ENCODE results near the gene LCA5.
"Not testable (repeated sequence)": the region's sequence is repeated elsewhere in the genome, so short reads cannot be mapped to it uniquely, and the experiment has no call there.

The LCA5 gene

GRCh38 chr6:79546186-79546585, 9.0 kb upstream of the LCA5 start:
- peaks cover 12% of the 10 kb centered on the region for H3K4me1 Mint-ChIP-seq
- no peaks in the 10 kb centered on the region for H3K27me3 Mint-ChIP-seq
- no peak for ATAC-seq
- no peak overlapping the region for H3K27ac Mint-ChIP-seq
- H3K9me3 Mint-ChIP-seq: no peaks in the 10 kb centered on the region
- no peaks in the 10 kb centered on the region for H3K36me3 Mint-ChIP-seq
- no peak overlapping the region for H3K4me3 Mint-ChIP-seq

GRCh38 chr6:79544939-79545450, 7.8 kb upstream of the LCA5 start:
- no peak overlapping the region for H3K27ac Mint-ChIP-seq
- peak; percentile 69 for ATAC-seq

GRCh38 chr6:79544299-79544927, 7.2 kb upstream of the LCA5 start:
- H3K27me3 Mint-ChIP-seq: no peaks in the 10 kb centered on the region
- H3K4me3 Mint-ChIP-seq: no peak overlapping the region
- H3K9me3 Mint-ChIP-seq: no peaks in the 10 kb centered on the region
- no peak for ATAC-seq
- no peak overlapping the region for H3K27ac Mint-ChIP-seq
- no peaks in the 10 kb centered on the region for H3K36me3 Mint-ChIP-seq
- peaks cover 12% of the 10 kb centered on the region for H3K4me1 Mint-ChIP-seq

More at GRCh38 chr6:79544939-79545450, 7.8 kb upstream of the LCA5 start:
- Mint-ChIP-seq H3K9me3 (no peaks in the 10 kb centered on the region), H3K36me3 (no peaks in the 10 kb centered on the region), H3K27me3 (no peaks in the 10 kb centered on the region), H3K4me3 (peak overlapping the region; percentile 51), H3K4me1 (peaks cover 12% of the 10 kb centered on the region)

- no peaks in the 10 kb centered on the region for H3K27me3 Mint-ChIP-seq
- no peak overlapping the region for H3K4me3 Mint-ChIP-seq
- ATAC-seq: no peak
- H3K36me3 Mint-ChIP-seq: no peaks in the 10 kb centered on the region
- H3K27ac Mint-ChIP-seq: no peak overlapping the region
- peaks cover 12% of the 10 kb centered on the region for H3K4me1 Mint-ChIP-seq
- no peaks in the 10 kb centered on the region for H3K9me3 Mint-ChIP-seq
Measured at GRCh38 chr6:79543886-79544285, 6.7 kb upstream of the LCA5 start.

- no peak for ATAC-seq
- Mint-ChIP-seq H3K27me3 (no peaks in the 10 kb centered on the region), H3K36me3 (no peaks in the 10 kb centered on the region)
Measured at GRCh38 chr6:79543411-79543810, 6.2 kb upstream of the LCA5 start.

GRCh38 chr6:79538106-79538971, 1.1 kb upstream of the LCA5 start:
- Mint-ChIP-seq H3K4me3 (no peak overlapping the region), H3K27ac (no peak overlapping the region), H3K9me3 (no peaks in the 10 kb centered on the region), H3K36me3 (no peaks in the 10 kb centered on the region), H3K27me3 (peaks cover 9% of the 10 kb centered on the region), H3K4me1 (no peaks in the 10 kb centered on the region)
- no peak for ATAC-seq

More at GRCh38 chr6:79543411-79543810, 6.2 kb upstream of the LCA5 start:
- Mint-ChIP-seq H3K4me1 (peaks cover 12% of the 10 kb centered on the region), H3K9me3 (no peaks in the 10 kb centered on the region), H3K27ac (no peak overlapping the region), H3K4me3 (no peak overlapping the region)

- H3K27ac Mint-ChIP-seq: no peak overlapping the region
- H3K4me3 Mint-ChIP-seq: no peak overlapping the region
- peaks cover 9% of the 10 kb centered on the region for H3K27me3 Mint-ChIP-seq
- H3K4me1 Mint-ChIP-seq: no peaks in the 10 kb centered on the region
- ATAC-seq: no peak
- H3K36me3 Mint-ChIP-seq: no peaks in the 10 kb centered on the region
- no peaks in the 10 kb centered on the region for H3K9me3 Mint-ChIP-seq
Measured at GRCh38 chr6:79536585-79536953, 661 bp downstream of the LCA5 start.

- not testable (repeated sequence) for H3K27ac Mint-ChIP-seq, H3K27me3 Mint-ChIP-seq, ATAC-seq, H3K9me3 Mint-ChIP-seq, H3K4me3 Mint-ChIP-seq, H3K4me1 Mint-ChIP-seq, H3K36me3 Mint-ChIP-seq
Measured at GRCh38 chr6:79529567-79529966, 7.7 kb downstream of the LCA5 start.

DNA sequence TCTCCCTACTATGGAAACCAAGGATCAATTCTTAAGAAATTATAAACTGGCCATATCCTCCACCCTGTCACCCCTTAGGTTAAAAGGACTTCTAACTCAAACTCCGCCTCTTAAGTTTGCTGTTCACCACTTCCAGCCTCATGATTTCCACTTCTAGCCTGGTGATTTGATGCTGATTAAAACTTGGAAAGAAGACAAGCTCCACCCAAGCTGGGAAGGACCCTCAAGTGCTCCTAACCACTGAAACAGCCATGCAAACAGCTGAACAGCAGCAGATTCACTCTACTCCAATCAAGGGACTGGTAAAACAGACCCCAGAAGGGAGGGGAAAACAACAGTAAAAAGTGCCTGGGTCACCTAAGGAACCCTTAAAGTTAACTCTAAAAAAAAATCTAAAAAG, 10.3 kb downstream of the LCA5 start:
- no peak overlapping the region for H3K4me3 Mint-ChIP-seq
- no peak for ATAC-seq
- H3K27ac Mint-ChIP-seq: no peak overlapping the region
- no peaks in the 10 kb centered on the region for H3K4me1 Mint-ChIP-seq
- H3K9me3 Mint-ChIP-seq: peaks cover 3% of the 10 kb centered on the region
- no peaks in the 10 kb centered on the region for H3K36me3 Mint-ChIP-seq
- no peaks in the 10 kb centered on the region for H3K27me3 Mint-ChIP-seq

DNA sequence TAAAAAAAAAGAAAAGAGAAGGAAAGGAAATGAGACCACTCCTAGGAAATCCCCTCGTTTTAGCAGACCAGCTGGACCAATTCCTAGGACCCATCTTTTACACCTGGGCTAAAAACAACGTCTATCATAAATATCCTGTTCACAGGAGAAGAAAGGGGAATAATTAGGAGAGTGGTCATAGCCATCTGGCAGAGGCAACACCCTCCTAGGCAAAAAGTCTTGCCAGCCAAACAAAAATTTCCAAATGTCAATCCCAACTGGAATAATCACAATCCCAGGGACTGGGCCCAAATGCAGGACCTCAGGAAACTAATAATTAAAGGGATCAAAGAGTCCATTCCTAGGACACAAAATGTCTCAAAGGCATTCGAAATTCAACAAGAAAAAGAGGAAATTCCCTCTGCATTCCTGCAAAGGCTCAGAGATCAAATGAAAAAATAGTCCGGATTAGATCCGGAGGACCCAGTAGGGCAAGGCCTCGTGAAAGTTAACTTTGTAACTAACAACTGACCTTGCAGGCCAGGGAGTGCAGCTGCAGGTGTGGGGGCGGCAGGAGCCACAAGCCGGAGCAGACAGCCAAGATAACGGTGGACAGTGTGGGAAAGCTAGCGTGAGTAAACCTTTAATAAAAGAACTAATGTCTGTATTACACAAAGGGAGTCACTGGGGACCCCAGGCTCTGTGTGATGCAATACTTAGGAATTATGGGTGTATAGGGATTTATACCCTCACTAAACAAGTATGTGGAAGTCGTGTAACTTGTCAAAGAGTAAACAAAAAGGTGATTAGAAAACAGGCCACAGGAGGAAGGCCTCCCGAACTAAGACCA, 11.7 kb downstream of the LCA5 start:
- H3K36me3 Mint-ChIP-seq: no peaks in the 10 kb centered on the region
- H3K9me3 Mint-ChIP-seq: peaks cover 3% of the 10 kb centered on the region
- H3K27me3 Mint-ChIP-seq: no peaks in the 10 kb centered on the region
- H3K4me1 Mint-ChIP-seq: no peaks in the 10 kb centered on the region
- H3K27ac Mint-ChIP-seq: no peak overlapping the region
- no peak for ATAC-seq
- H3K4me3 Mint-ChIP-seq: no peak overlapping the region

DNA sequence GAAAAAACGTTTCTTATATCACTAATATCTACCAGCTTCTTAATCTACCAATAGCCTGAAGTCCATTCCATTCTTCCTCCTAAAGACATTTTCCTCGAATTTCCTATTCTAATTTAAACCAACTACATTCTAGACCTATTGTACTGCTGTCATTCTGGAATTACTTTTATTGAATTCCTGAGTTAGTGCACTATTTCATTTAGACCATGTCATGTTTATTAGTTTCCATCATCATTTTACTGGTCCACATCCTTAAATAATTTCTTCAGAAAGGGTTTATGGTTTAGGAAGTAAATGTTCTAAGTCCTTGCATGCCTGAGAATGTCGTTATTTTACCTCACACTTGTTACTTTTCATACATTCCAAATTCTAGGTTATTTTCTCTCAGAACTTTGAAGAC, 13.2 kb downstream of the LCA5 start:
- no peaks in the 10 kb centered on the region for H3K36me3 Mint-ChIP-seq
- no peak overlapping the region for H3K27ac Mint-ChIP-seq
- H3K9me3 Mint-ChIP-seq: peaks cover 3% of the 10 kb centered on the region
- no peak overlapping the region for H3K4me3 Mint-ChIP-seq
- H3K4me1 Mint-ChIP-seq: no peaks in the 10 kb centered on the region
- H3K27me3 Mint-ChIP-seq: no peaks in the 10 kb centered on the region
- ATAC-seq: no peak

DNA sequence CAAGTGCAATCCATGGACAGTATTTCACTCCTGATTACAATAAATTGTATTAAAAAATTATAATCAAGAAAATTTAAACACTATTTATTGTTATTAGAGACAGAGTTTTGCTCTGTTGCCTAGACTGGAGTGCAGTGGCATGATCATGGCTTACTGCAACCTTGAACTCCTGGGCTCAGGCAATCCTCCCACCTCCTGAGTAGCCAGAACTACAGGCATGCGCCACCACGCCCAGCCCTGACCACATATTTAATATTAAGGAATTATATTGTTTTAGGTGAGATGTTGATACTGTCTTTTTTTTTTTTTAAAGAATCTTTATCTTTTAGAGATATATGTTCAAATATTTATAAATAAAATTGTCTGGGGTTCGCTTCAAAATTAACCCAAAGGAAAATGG, 14.6 kb downstream of the LCA5 start:
- Mint-ChIP-seq H3K27ac (no peak overlapping the region), H3K36me3 (no peaks in the 10 kb centered on the region), H3K4me3 (no peak overlapping the region), H3K4me1 (no peaks in the 10 kb centered on the region), H3K27me3 (no peaks in the 10 kb centered on the region), H3K9me3 (peaks cover 3% of the 10 kb centered on the region)
- no peak for ATAC-seq

DNA sequence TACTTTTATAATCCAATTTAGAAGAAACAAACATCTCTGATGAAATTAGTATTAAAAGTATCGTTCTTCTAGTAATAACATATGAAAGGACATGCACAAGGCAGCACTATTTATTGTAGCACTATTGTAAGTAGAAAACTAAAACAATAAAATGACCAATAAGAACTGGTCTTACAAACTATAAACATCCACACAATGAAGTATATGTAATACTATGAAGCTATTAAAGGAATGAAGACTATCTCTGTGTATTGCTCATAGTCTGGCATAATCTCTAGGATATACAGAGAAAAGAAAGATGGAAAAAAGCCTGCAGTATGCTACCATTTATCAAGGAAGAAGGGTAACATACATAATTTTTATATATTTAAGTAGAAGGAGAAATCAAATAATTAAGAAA, 16.7 kb downstream of the LCA5 start:
- peaks cover 3% of the 10 kb centered on the region for H3K9me3 Mint-ChIP-seq
- no peaks in the 10 kb centered on the region for H3K27me3 Mint-ChIP-seq
- no peaks in the 10 kb centered on the region for H3K4me1 Mint-ChIP-seq
- no peaks in the 10 kb centered on the region for H3K36me3 Mint-ChIP-seq
- no peak overlapping the region for H3K4me3 Mint-ChIP-seq
- H3K27ac Mint-ChIP-seq: no peak overlapping the region
- no peak for ATAC-seq

GRCh38 chr6:79518842-79519241, 18.4 kb downstream of the LCA5 start:
- no peak for ATAC-seq
- no peak overlapping the region for H3K27ac Mint-ChIP-seq
- H3K4me1 Mint-ChIP-seq: no peaks in the 10 kb centered on the region
- H3K27me3 Mint-ChIP-seq: no peaks in the 10 kb centered on the region
- H3K4me3 Mint-ChIP-seq: no peak overlapping the region
- peaks cover 4% of the 10 kb centered on the region for H3K9me3 Mint-ChIP-seq
- peaks cover 4% of the 10 kb centered on the region for H3K36me3 Mint-ChIP-seq

- H3K4me3 Mint-ChIP-seq: no peak overlapping the region
- no peak overlapping the region for H3K27ac Mint-ChIP-seq
Measured at GRCh38 chr6:79515436-79515835, 21.8 kb downstream of the LCA5 start.

More at GRCh38 chr6:79515436-79515835, 21.8 kb downstream of the LCA5 start:
- Mint-ChIP-seq H3K27me3 (no peaks in the 10 kb centered on the region), H3K36me3 (peaks cover 4% of the 10 kb centered on the region), H3K4me1 (no peaks in the 10 kb centered on the region), H3K9me3 (peaks cover 3% of the 10 kb centered on the region)
- no peak for ATAC-seq
